Peyer's patch (tissue), 4 donors: Measurements from ENCODE around the gene OR1C1.

Experiments
- POLR2A ChIP-seq, 2 donors: fragments of 450-650 bp; IDR thresholded peaks; one replicate each; pipeline ENCODE4 v1.5.1; 2017; ENCODE audit warnings: antibody characterized with exemption in 2 of 2, mild to moderate bottlenecking in 2 of 2, moderate library complexity in 2 of 2
- TF ChIP-seq, protein P1 (sequence below), 6 experiments: fragments of 450-650 bp in 4 of 6; fragments of 200-600 bp in 2 of 6; sonication (generic) in 1 of 6; IDR thresholded peaks; one replicate each; pipeline ENCODE4 v1.5.1; 2017 to 2019; ENCODE audit warnings: antibody characterized with exemption in 6 of 6, mild to moderate bottlenecking in 3 of 6, moderate library complexity in 1 of 6

DNA sequence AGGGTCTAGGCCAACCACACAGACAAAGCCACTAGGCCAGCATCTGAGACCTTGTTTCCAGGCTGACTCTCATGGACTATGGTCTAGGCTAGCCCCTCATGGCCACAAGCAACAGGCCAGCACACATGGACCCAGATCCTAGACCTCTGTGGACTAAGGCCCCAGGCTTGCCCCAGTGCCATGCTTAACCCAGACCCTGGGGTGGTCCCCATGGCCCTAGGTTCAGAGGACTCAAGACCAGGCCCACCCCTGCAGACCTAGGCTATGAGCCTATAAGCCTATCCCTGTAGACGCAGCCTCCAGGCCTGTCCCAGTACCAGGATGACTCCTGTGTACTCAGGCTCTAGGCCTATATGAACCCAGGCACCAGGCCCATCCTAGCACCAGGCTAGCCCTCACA, 10.5 kb downstream of the OR1C1 start:
- TF ChIP-seq, protein P1, sequence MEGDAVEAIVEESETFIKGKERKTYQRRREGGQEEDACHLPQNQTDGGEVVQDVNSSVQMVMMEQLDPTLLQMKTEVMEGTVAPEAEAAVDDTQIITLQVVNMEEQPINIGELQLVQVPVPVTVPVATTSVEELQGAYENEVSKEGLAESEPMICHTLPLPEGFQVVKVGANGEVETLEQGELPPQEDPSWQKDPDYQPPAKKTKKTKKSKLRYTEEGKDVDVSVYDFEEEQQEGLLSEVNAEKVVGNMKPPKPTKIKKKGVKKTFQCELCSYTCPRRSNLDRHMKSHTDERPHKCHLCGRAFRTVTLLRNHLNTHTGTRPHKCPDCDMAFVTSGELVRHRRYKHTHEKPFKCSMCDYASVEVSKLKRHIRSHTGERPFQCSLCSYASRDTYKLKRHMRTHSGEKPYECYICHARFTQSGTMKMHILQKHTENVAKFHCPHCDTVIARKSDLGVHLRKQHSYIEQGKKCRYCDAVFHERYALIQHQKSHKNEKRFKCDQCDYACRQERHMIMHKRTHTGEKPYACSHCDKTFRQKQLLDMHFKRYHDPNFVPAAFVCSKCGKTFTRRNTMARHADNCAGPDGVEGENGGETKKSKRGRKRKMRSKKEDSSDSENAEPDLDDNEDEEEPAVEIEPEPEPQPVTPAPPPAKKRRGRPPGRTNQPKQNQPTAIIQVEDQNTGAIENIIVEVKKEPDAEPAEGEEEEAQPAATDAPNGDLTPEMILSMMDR (IDR thresholded peaks at IDR 0.05): no peak
- TF ChIP-seq POLR2A (IDR thresholded peaks at IDR 0.05): no peak
